GM12875 (cell line): Measurements from ENCODE around the gene GPC2.
"Not testable (repeated sequence)": the region's sequence is repeated elsewhere in the genome, so short reads cannot be mapped to it uniquely, and the experiment has no call there.

Experiments
- H3K4me3 ChIP-seq: one replicate; pipeline ENCODE4 v1.5.1; 2011; ENCODE audit warnings: low read depth, low read length, control low read depth
- TF ChIP-seq, protein P1 (sequence below): IDR thresholded peaks from 2 replicates; pipeline ENCODE4 v1.5.1; 2011; ENCODE audit warnings: low read depth, mild to moderate bottlenecking, control low read depth, inconsistent platforms, low read length, moderate library complexity, borderline replicate concordance; ENCODE audit not compliant: insufficient read depth

The GPC2 gene

DNA sequence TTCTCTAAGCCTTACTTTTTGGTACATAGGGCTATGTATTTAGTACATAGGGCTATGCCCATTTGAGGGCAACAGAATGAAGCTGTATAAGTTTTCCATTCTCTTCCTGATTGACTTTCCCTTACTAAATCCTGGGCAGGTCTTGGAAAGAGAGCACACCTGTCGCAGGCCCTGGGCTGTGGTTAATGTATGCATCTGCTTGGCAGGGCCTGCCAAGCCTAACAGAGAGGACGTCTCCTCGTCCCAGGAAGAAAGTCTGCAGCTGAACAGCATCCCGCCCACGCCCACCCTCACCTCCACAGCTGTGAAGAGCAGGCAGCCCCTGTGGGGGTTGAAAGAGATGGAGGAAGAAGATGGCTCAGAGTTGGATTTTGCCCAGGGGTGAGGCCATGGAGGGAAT lies 33.6 kb upstream of the GPC2 start:
- H3K4me3 ChIP-seq = peak overlapping the region; percentile 67
- TF ChIP-seq, protein P1, sequence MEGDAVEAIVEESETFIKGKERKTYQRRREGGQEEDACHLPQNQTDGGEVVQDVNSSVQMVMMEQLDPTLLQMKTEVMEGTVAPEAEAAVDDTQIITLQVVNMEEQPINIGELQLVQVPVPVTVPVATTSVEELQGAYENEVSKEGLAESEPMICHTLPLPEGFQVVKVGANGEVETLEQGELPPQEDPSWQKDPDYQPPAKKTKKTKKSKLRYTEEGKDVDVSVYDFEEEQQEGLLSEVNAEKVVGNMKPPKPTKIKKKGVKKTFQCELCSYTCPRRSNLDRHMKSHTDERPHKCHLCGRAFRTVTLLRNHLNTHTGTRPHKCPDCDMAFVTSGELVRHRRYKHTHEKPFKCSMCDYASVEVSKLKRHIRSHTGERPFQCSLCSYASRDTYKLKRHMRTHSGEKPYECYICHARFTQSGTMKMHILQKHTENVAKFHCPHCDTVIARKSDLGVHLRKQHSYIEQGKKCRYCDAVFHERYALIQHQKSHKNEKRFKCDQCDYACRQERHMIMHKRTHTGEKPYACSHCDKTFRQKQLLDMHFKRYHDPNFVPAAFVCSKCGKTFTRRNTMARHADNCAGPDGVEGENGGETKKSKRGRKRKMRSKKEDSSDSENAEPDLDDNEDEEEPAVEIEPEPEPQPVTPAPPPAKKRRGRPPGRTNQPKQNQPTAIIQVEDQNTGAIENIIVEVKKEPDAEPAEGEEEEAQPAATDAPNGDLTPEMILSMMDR = no peak

GRCh38 chr7:100209493-100209892 lies 32.3 kb upstream of the GPC2 start:
- TF ChIP-seq, protein P1 = no peak
- peak overlapping the region; percentile 21 for H3K4me3 ChIP-seq

DNA sequence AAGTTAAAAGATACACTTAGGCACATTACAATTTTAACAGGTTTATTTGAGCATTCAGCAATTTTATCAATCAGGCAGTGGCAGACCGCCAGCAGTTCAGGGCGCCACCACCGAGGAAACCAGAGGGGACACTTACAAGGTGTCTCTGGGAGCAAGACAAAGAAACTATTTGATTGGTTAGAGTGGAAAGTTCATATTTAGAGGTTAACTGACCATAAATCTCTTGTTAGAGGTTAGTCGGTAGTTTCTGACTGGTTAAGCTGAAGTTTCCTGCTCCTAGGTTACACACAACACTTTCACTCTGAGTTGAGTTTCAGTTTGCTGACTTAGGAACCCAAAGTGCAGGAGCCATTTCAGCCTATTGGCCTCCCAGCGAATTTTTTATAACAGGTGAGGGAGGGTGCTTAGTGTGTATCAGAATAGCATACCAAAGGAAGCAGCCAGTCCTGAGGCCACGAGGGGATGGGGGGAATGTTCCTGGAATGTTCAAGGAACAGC lies 31.8 kb upstream of the GPC2 start:
- TF ChIP-seq, protein P1 = 0 out of 2 replicates have a peak, but pooled peaks have one; percentile 9
- peak overlapping the region; percentile 21 for H3K4me3 ChIP-seq

DNA sequence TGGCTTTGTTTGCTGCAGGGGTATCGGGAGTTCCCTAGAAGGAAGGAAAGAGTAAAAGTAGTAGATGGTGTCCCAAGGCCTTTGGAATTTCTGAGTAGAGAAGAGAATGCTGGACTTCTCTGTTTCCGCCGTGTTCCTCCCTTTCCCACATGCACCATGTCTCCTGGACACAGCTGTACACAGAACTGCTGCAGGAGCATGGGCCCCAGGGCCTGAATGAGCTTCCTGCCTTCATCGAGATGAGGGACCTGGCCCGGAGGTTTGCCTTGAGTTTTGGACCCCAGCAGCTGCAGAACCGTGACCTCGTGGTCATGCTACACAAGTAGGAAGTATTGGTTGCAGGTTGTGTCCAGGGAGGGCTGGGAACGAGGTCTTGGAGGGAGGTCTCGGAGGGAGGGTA lies 27.3 kb upstream of the GPC2 start:
- TF ChIP-seq, protein P1 = no peak
- no peak overlapping the region for H3K4me3 ChIP-seq

GRCh38 chr7:100200693-100201092 lies 23.5 kb upstream of the GPC2 start:
- TF ChIP-seq, protein P1 = no peak
- H3K4me3 ChIP-seq = no peak overlapping the region

DNA sequence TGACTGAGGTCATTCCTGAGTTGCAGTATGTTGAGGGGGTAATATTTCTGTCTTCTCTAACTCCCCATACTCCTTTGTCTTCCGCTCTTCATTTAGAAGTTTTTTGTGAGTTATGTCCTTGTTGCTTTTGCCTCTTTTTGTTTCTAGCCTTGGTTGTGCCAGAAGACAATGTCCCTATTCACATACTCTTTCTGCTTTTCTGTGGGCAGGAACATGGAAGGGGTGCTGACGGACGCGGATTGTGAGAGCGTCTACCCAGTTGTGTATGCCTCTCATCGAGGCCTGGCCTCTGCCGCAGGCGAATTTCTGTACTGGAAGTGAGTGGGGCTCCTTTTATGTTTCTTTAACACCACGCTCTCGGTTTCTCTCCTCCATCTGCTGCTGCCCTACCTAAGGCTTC lies 21.1 kb upstream of the GPC2 start:
- TF ChIP-seq, protein P1 = no peak
- H3K4me3 ChIP-seq = no peak overlapping the region

- H3K4me3 ChIP-seq = not testable (repeated sequence)
Observed at GRCh38 chr7:100195901-100196322, 18.7 kb upstream of the GPC2 start.

GRCh38 chr7:100195222-100195621 lies 18.0 kb upstream of the GPC2 start:
- TF ChIP-seq, protein P1 = no peak
- no peak overlapping the region for H3K4me3 ChIP-seq
